ENCODE data around the gene RNF144A.

- TF ChIP-seq EZH2 (IDR thresholded peaks at IDR 0.05; ENCODE audit: borderline replicate concordance) = no peak
- TF ChIP-seq CTCF (IDR thresholded peaks at IDR 0.05; ENCODE audit: poor library complexity) = no peak
- no peak for TF ChIP-seq EZH2phosphoT487 (IDR thresholded peaks at IDR 0.05; ENCODE audit: low read depth, severe bottlenecking, unreplicated experiment)
These were observed 75.6 kb downstream of the RNF144A start for GRCh38 chr2:6992794-6993228.
